DND-41 (cell line): ENCODE data around the gene CACNB2.

Source experiments
- CTCF ChIP-seq: IDR thresholded peaks from 2 replicates; pipeline ENCODE4 v1.5.1; 2012; ENCODE audit warnings: borderline replicate concordance, low read length, moderate library complexity, mild to moderate bottlenecking; ENCODE audit not compliant: poor library complexity, severe bottlenecking; ENCODE audit errors: extremely low read depth
- EZH2 ChIP-seq: IDR thresholded peaks from 3 replicates; pipeline ENCODE4 v1.6.1; 2012; ENCODE audit warnings: borderline replicate concordance, low read depth, mild to moderate bottlenecking, moderate library complexity, low read length, inconsistent platforms; ENCODE audit not compliant: severe bottlenecking

- TF ChIP-seq CTCF: no peak
- TF ChIP-seq EZH2: no peak
Measured at GRCh38 chr10:18439601-18440000, 299.4 kb downstream of the CACNB2 start.
